IPS-11a (cell line): ENCODE measurements around the gene PRKCA.
A peak's percentile ranks its signal among the peaks of the same experiment; 100 is the strongest.

Experiments used
- H3K4me3 ChIP-seq: one replicate; pipeline ENCODE4 v1.5.1; 2013; ENCODE audit warnings: low read depth, low read length, control low read depth

Gene PRKCA

GRCh38 chr17:66817750-66818149 lies 515.3 kb downstream of the PRKCA start:
- no peak overlapping the region for H3K4me3 ChIP-seq

GRCh38 chr17:66819466-66819865 lies 517.1 kb downstream of the PRKCA start:
- no peak overlapping the region for H3K4me3 ChIP-seq

- no peak overlapping the region for H3K4me3 ChIP-seq
Observed at GRCh38 chr17:66822009-66822408, 519.6 kb downstream of the PRKCA start.

GRCh38 chr17:66826856-66827255 lies 524.4 kb downstream of the PRKCA start:
- no peak overlapping the region for H3K4me3 ChIP-seq

- H3K4me3 ChIP-seq = no peak overlapping the region
Observed at GRCh38 chr17:66829386-66829864, 527.0 kb downstream of the PRKCA start.

- H3K4me3 ChIP-seq = no peak overlapping the region
Observed at GRCh38 chr17:66829883-66830282, 527.5 kb downstream of the PRKCA start.

GRCh38 chr17:66830451-66830850 lies 528.0 kb downstream of the PRKCA start:
- H3K4me3 ChIP-seq = no peak overlapping the region

- H3K4me3 ChIP-seq = no peak overlapping the region
Observed at GRCh38 chr17:66831383-66832210, 529.2 kb downstream of the PRKCA start.

GRCh38 chr17:66833201-66833600 lies 530.8 kb downstream of the PRKCA start:
- no peak overlapping the region for H3K4me3 ChIP-seq

- H3K4me3 ChIP-seq = peak overlapping the region; percentile 24
Observed at GRCh38 chr17:66834426-66834918, 532.1 kb downstream of the PRKCA start.

GRCh38 chr17:66834919-66835454 lies 532.6 kb downstream of the PRKCA start, which contains the start of gene CACNG5:
Gene CACNG5, plus strand, starts transcription at chr17:66835117. Its CDS starts 42,216 bp downstream, at chr17:66877333.
- peak within 1 kb of the TSS; percentile 24 for H3K4me3 ChIP-seq

- H3K4me3 ChIP-seq = peak overlapping the region; percentile 20
Observed at GRCh38 chr17:66835476-66835875, 533.1 kb downstream of the PRKCA start.

GRCh38 chr17:66836063-66837005 lies 533.9 kb downstream of the PRKCA start:
- no peak overlapping the region for H3K4me3 ChIP-seq

- no peak overlapping the region for H3K4me3 ChIP-seq
Observed at GRCh38 chr17:66837226-66837625, 534.8 kb downstream of the PRKCA start.

- no peak overlapping the region for H3K4me3 ChIP-seq
Observed at GRCh38 chr17:66837885-66838665, 535.7 kb downstream of the PRKCA start.

GRCh38 chr17:66839616-66840015 lies 537.2 kb downstream of the PRKCA start:
- no peak overlapping the region for H3K4me3 ChIP-seq

GRCh38 chr17:66840061-66840460 lies 537.6 kb downstream of the PRKCA start:
- no peak overlapping the region for H3K4me3 ChIP-seq

- no peak overlapping the region for H3K4me3 ChIP-seq
Observed at GRCh38 chr17:66841328-66841727, 538.9 kb downstream of the PRKCA start.

GRCh38 chr17:66841744-66842143 lies 539.3 kb downstream of the PRKCA start:
- no peak overlapping the region for H3K4me3 ChIP-seq

- H3K4me3 ChIP-seq = no peak overlapping the region
Observed at GRCh38 chr17:66842505-66842904, 540.1 kb downstream of the PRKCA start.
